Right renal pelvis (tissue), 4 donors: ENCODE data around the gene FUZ. TPM values are rescaled to one million over a fixed set of nuclear protein-coding genes. Genes with fewer than 3 reads are reported as not detected.
A peak's percentile ranks its signal among the peaks of the same experiment; 100 is the strongest.

ENCODE experiments used
- DNase-seq, 4 donors: peaks; one replicate each; pipeline ENCODE4 v3.0.0-alpha.2; 2013; ENCODE audit warnings: low read depth in 4 of 4, low spot score in 3 of 4, missing footprints in 1 of 4
- polyA plus RNA-seq, 4 donors: library from polyadenylated mRNA; unstranded; fragments of 120-200 nt; gene quantifications; one replicate each; pipeline ENCODE4 v1.2.1, GENCODE V29; 2013; ENCODE audit not compliant: insufficient read length in 4 of 4

Gene FUZ
- polyA plus RNA-seq, 4 donors = 29.6 to 40.2 (median 31.7) TPM

DNA sequence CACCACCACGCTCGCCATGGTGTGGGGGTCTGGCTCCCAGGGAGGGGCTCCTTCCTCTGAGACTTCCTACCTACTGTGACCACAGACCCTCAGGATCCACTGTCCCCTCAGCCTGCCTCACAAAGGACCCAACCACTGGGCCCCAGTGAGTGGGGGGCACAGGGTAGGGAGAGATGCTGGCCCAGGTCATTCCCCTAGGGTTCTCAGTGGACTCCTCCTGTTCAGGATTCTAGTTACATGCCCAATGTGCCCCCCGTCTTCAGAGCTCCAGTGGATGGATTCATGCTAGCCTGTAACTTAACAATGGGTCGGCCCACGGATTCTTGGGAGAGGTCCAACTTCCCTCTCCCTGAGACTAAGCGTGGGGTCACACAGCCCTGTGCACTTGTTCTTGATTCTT, 49.9 kb downstream of the FUZ start, which contains the start of gene TSKS:
Gene TSKS (minus strand): TSS at position 77 of the 400 bp plus-strand sequence. CDS start 59 bp downstream, at position 18.
- DNase-seq = no peak

DNA sequence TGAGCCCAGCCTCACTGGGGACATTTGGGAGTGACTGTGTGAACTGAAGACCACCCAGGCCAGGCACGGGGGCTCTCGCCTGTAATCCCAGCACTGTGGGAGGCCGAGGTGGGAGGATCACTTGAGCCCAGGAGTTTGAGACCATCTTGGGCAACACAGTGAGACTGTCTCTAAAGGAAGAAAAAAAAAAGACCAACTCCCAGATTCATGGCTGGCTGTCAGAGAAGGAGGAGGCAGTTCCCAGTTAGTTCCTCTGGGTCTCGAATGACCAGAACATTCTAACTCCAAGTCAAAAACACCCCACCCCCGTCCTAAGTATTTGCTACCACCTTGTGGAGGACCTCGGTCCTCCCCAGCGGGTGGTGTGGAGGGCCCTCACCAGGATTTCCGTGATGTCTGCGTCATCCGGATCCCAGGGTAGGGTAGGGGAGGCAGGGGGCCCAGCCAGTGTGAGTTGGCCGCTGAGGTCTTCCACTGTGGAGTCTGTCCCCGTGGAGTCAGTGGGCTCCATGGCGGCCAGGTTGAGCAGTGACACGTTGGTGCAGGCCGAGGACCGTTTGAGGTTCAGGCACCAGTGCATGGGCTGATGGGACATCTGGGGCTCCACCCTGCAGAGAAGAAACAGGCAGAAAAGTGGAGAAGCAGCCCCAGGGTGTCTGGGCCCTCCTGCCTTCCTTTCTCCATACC, 51.3 kb downstream of the FUZ start:
- DNase-seq = peak in 1 of 4 donors; percentile 17

DNA sequence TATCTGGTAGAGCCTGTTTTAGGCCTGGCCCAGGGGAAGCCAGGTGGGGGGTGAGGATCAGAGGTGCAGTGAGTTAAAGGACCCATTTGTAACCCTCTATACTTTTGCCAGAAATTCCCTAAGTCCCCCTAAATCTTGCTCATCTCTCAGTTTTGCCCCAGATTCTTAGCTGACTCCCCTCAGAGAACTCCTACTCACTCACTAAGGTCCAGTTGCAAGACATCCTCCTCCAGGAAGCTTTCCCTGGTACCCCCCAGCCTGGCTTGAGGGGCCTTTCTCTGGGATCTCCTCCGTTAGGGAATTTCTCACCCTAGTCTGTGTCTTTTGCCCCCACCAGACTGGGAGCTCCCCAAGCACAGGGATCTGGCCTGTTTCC, 51.9 kb downstream of the FUZ start:
- DNase-seq = no peak

DNA sequence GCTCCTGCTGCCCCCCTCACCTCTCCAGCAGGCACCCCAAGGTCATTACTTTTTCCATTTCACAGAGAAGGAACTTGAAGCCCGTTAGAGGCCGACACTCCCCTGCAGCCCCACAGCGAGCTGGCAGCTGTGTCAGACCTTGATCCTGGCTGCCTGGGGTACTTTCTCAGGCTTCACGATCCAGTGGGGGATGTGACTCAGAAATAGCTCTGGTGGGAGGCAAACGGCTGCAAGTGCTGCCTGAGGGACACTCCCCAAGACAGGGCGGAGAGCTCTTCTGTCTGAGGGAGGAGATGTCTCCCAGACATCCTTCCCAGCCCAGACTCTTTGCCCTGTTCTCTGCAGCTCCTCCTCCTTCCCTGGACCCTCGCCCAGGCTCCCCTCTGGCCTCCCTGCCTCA, 54.8 kb downstream of the FUZ start:
- DNase-seq = no peak

Other genes starting within 250 kb of the FUZ start
- gene NOSIP, start 232.7 kb downstream of the FUZ start, polyA plus RNA-seq = 10 to 100 TPM; 53.6 to 73.7 (median 60.5) TPM
- 1 to 10 TPM; 7.3 to 9.3 (median 8.3) TPM for gene PRRG2, start 232.0 kb downstream of the FUZ start, polyA plus RNA-seq
- gene PRR12, start 222.1 kb downstream of the FUZ start, polyA plus RNA-seq = 10 to 100 TPM; 17.9 to 27.1 (median 20.2) TPM
- 10 to 100 TPM; 23.7 to 32.2 (median 25.8) TPM for gene RRAS, start 173.1 kb downstream of the FUZ start, polyA plus RNA-seq
- 10 to 100 TPM; 31.4 to 47.6 (median 34.7) TPM for gene SCAF1, start 171.1 kb downstream of the FUZ start, polyA plus RNA-seq
- gene IRF3, start 147.4 kb downstream of the FUZ start, polyA plus RNA-seq = 10 to 100 TPM; 41.2 to 56.3 (median 47.9) TPM
- gene BCL2L12, start 147.4 kb downstream of the FUZ start, polyA plus RNA-seq = 10 to 100 TPM; 20.5 to 32.6 (median 23.9) TPM
- 100 to 1,000 TPM; 196 to 239 (median 211) TPM for gene PRMT1, start 136.0 kb downstream of the FUZ start, polyA plus RNA-seq
- 1 to 10 TPM in 3 of 4 donors, under 1 TPM in 1; 0.61 to 1.6 (median 1.3) TPM for gene ADM5, start 123.7 kb downstream of the FUZ start, polyA plus RNA-seq
- 10 to 100 TPM; 10.3 to 13.3 (median 12.2) TPM for gene CPT1C, start 122.2 kb downstream of the FUZ start, polyA plus RNA-seq
- gene TSKS, start 50.0 kb downstream of the FUZ start, polyA plus RNA-seq = under 1 TPM in 2 of 4 donors, not detected in 2; 0.11 to 0.38 TPM
- gene AP2A1, start 46.3 kb downstream of the FUZ start, polyA plus RNA-seq = 10 to 100 TPM; 48.7 to 68.2 (median 52.9) TPM
- gene MED25, start 5.0 kb upstream of the FUZ start, polyA plus RNA-seq = 10 to 100 TPM; 58.8 to 74.9 (median 66.2) TPM
- gene PTOV1, start 37.9 kb upstream of the FUZ start, polyA plus RNA-seq = 100 to 1,000 TPM; 249 to 353 (median 277) TPM
- 10 to 100 TPM; 42.7 to 57.9 (median 46.3) TPM for gene PNKP, start 54.3 kb upstream of the FUZ start, polyA plus RNA-seq
- gene AKT1S1, start 64.1 kb upstream of the FUZ start, polyA plus RNA-seq = 10 to 100 TPM; 30.0 to 43.8 (median 34.2) TPM
- 10 to 100 TPM; 40.4 to 51.4 (median 43.4) TPM for gene TBC1D17, start 64.4 kb upstream of the FUZ start, polyA plus RNA-seq
- gene IL4I1, start 83.6 kb upstream of the FUZ start, polyA plus RNA-seq = 1 to 10 TPM; 1.7 to 3.6 (median 2.3) TPM
- 10 to 100 TPM; 22.7 to 26.9 (median 23.8) TPM for gene ATF5, start 115.9 kb upstream of the FUZ start, polyA plus RNA-seq
- gene NUP62, start 116.2 kb upstream of the FUZ start, polyA plus RNA-seq = 10 to 100 TPM; 58.7 to 63.6 (median 61.4) TPM
- gene SIGLEC11, start 147.9 kb upstream of the FUZ start, polyA plus RNA-seq = 1 to 10 TPM; 3.4 to 5.1 (median 4.8) TPM
- 10 to 100 TPM; 47.2 to 51.2 (median 48.2) TPM for gene VRK3, start 212.1 kb upstream of the FUZ start, polyA plus RNA-seq
- 10 to 100 TPM; 13.4 to 16.1 (median 15.7) TPM for gene ZNF473, start 212.7 kb upstream of the FUZ start, polyA plus RNA-seq